Ovary (tissue), 3 donors: ENCODE measurements around the gene PCBP1.
"Not testable (repeated sequence)": the region's sequence is repeated elsewhere in the genome, so short reads cannot be mapped to it uniquely, and the experiment has no call there.

Source experiments
- CTCF ChIP-seq, 3 donors: fragments of 450-650 bp in 2 of 3; fragments of 200-600 bp in 1 of 3; IDR thresholded peaks; one replicate each; pipeline versions ENCODE4 v1.5.1 to v1.8.0; 2016 to 2022; ENCODE audit warnings: antibody characterized with exemption in 3 of 3, mild to moderate bottlenecking in 1 of 3
- POLR2A ChIP-seq: fragments of 450-650 bp; IDR thresholded peaks from one replicate; pipeline ENCODE4 v1.6.1; 2017; ENCODE audit warnings: antibody characterized with exemption, mild to moderate bottlenecking, moderate library complexity
- donor health status: DM: no; HTN: no; CAD: no.

DNA sequence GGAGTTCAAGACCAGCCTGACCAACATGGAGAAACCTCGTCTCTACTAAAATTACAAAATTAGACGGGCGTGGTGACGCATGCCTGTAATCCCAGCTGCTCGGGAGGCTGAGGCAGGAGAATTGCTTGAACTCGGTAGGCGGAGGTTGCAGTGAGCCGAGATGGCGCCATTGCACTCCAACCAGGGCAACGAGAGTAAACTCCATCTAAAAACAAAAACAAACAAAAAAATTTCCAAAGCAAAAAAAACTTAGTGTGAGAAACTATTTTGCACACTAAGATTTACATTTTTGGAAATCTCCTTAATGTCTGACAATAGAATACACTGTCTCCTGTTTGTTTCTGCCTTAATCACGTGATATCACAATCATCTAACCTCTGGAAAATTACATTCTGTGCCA lies 14.4 kb downstream of the PCBP1 start:
- TF ChIP-seq CTCF (IDR thresholded peaks at IDR 0.05); POLR2A: not testable (repeated sequence)
